Bronchial epithelial cell (primary cell): ENCODE measurements around the gene GPR15. TPM values are rescaled to one million over a fixed set of nuclear protein-coding genes. Genes with fewer than 3 reads are reported as not detected.

ENCODE experiments used
- DNase-seq: peaks from one replicate; pipeline ENCODE4 v3.0.0-alpha.2; 2010; ENCODE audit warnings: low read depth
- FAIRE-seq: peaks from 2 replicates; lab custom pipeline; 2011; peaks lifted over from hg19 to GRCh38; lab: Jason Lieb, UNC
- H3K27me3 ChIP-seq: 2 replicates; pipeline ENCODE4 v1.5.1; 2011; ENCODE audit warnings: low read length; ENCODE audit not compliant: control insufficient read depth, insufficient read depth
- H3K36me3 ChIP-seq: 2 replicates; pipeline ENCODE4 v1.5.1; 2011; ENCODE audit warnings: low read length; ENCODE audit not compliant: control insufficient read depth, insufficient read depth
- H3K4me3 ChIP-seq: 2 replicates; pipeline ENCODE4 v1.5.1; 2011; ENCODE audit warnings: mild to moderate bottlenecking, low read depth, low read length, control low read depth
- total RNA-seq: library from RNA; depleted of rRNA; stranded (reverse); fragments of >200 nt; gene quantifications from 2 replicates; pipeline ENCODE4 v1.2.1, GENCODE V29; 2014
- TF ChIP-seq, protein P1 (sequence below): IDR thresholded peaks from 2 replicates; pipeline ENCODE4 v1.5.1; 2011; ENCODE audit warnings: mild to moderate bottlenecking, moderate library complexity, low read length, control low read depth, inconsistent platforms; ENCODE audit not compliant: insufficient read depth, severe bottlenecking

GPR15 gene
- total RNA-seq, 1 donor from 2014 or later = not detected

DNA sequence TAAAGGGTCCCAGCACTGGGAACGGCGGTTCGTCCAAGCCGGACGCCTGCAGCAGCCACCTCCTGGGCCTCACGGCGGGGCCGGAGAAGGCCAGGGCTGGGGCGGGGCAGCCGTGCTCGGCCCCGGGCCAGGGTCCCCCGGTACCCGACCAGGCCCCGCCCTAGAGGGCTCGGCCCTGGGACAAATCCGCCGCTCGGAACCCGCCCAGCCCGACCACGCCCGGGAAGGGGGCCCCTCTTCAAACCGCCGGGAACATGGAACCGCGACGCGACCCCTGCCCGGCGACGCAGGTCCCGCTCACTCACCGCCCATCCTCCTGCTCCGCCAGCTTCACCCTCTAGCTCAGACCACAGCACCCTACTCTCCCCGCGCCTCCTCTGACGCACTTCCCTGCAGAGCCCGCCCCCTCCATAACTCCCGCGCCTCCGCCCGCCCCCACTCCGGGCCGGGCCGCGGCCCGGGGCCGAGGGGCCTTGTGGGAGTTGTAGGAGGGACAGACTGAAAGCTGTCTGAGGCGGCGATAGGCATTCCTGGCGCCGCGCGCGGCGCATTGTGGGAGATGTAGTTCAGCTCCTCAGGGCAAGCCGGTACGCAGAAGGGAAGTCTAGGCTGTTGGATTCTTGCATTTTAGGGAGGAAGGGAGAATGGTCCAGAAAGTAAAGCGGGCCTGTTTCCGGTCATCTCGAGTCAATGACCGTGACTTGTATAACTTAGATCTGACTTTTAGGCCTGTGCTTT lies 9.1 kb upstream of the GPR15 start, which contains the start of gene CLDND1:
CLDND1 (minus strand) TSS at position 359 of the 738 bp plus-strand sequence. CDS start 1,478 bp downstream, outside the sequence.
- FAIRE-seq (no peak), DNase-seq (peak; percentile 93)
- H3K27me3 ChIP-seq = no peaks in the 10 kb centered on the region
- H3K4me3 ChIP-seq = peak within 1 kb of the TSS; percentile 84
- TF ChIP-seq, protein P1, sequence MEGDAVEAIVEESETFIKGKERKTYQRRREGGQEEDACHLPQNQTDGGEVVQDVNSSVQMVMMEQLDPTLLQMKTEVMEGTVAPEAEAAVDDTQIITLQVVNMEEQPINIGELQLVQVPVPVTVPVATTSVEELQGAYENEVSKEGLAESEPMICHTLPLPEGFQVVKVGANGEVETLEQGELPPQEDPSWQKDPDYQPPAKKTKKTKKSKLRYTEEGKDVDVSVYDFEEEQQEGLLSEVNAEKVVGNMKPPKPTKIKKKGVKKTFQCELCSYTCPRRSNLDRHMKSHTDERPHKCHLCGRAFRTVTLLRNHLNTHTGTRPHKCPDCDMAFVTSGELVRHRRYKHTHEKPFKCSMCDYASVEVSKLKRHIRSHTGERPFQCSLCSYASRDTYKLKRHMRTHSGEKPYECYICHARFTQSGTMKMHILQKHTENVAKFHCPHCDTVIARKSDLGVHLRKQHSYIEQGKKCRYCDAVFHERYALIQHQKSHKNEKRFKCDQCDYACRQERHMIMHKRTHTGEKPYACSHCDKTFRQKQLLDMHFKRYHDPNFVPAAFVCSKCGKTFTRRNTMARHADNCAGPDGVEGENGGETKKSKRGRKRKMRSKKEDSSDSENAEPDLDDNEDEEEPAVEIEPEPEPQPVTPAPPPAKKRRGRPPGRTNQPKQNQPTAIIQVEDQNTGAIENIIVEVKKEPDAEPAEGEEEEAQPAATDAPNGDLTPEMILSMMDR = no peak
- H3K36me3 ChIP-seq = peaks cover 8% of the 10 kb centered on the region

DNA sequence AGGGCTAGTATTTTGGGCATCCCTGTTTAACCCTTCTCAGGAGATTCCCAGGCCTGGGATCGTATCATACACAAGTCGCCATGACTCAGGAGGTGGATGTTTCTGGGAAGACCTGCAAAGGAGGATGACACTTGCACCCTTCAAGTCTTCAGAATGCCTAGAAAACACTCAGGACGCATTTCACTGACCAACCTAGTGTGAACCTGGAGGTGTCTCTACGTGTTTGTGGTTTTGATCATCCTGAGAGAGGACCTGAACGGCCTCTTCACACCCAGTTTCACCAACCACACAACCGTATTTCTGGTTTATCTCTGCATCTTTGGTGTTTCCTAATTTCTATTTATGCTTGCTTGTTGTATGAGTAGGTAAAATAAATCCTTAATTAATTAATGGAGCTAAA lies 6.3 kb upstream of the GPR15 start:
- TF ChIP-seq, protein P1 = no peak
- Histone ChIP-seq H3K27me3 (no peaks in the 10 kb centered on the region), H3K4me3 (no peak overlapping the region), H3K36me3 (peaks cover 2% of the 10 kb centered on the region)
- DNase-seq (no peak), FAIRE-seq (no peak)

DNA sequence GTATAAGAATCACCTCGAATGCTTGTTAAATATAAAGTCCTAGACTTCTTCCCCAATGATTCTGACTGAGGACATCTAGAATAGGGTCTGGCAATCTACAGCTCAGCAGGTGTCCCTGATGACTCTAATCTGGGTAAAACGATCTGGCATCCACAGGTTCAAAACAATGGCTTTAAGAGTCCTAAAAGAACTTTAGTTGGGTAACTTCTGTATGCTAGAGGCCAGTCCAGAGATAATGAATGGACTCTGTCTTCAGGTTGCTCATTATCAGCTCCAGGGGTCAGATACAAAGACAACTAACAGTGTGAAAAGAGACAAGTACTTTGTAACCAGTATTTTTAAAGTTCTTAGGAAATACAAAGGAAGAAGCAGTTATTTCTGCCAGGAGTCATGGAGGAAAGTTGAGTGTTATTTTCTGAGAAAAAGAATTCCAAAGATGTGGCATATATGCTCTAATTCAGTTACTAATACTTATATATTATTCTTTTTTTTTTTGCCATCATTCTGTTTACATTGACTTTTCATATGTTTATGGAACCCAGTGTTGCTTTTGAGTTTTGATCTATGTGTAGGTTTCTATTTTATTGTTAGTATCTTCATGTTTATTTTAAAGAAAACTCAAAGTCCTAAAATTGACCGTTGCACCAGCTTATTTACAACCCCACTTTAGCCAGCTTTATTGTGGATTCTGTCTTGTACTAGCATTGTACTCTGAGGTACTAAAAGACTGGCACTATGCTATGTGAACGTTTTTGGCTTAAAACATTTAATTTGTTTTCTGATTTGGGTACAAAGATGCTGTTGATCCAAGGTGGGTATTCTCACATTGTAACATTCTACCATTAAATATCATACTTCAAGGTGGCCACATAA lies 3.1 kb upstream of the GPR15 start:
- Histone ChIP-seq H3K36me3 (no peaks in the 10 kb centered on the region), H3K4me3 (no peak overlapping the region), H3K27me3 (no peaks in the 10 kb centered on the region)
- DNase-seq (no peak), FAIRE-seq (no peak)
- TF ChIP-seq, protein P1 = no peak

DNA sequence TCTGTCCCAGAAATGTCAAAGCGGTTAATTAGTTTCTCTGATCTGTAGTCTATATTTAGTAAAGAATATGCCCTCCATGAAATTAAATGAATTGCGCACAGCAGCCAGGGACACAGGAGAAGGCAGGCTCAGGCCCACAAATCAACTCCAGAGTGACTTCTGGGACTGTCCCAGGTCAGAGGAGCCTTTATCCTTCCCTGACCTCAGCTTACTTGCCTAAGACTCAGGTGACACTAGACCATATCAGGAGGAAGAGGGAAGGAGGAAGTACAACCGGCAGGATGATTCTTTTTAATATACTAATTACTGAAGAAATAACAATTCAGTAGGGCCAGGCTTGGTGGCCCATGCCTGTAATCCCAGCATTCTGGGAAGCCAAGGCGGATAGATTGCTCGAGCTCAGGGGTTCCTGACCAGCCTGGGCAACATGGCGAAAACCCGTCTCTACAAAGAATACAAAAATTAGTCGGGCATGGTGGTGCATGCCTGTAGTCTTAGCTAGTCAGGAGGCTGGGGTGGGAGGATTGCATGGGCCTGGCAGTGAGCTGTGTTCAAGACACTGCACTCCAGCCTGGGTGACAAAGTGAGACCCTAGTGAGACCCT lies 1.8 kb upstream of the GPR15 start:
- no peaks in the 10 kb centered on the region for H3K36me3 ChIP-seq
- DNase-seq (no peak), FAIRE-seq (no peak)
- no peaks in the 10 kb centered on the region for H3K27me3 ChIP-seq
- TF ChIP-seq, protein P1 = no peak
- H3K4me3 ChIP-seq = no peak overlapping the region

DNA sequence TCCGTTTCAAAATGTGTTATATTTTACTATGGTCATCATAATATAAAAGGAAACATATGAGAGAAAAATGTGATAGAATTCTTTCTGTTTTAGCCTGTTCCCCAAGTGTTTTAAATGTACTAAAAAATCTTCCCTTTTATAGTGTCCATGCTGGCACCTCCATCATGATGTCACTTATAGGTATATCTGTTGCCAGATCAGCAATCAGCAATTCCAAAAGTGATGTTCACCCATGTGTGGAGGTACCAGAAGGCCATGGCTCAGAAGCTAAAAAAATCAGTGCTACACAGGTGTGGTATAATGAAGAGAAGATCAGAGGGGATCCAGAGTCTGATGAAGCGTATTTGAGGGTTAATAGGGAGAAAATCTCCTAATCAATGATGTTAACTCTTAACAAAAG lies 1.1 kb upstream of the GPR15 start:
- FAIRE-seq = no peak
- TF ChIP-seq, protein P1 = no peak
- Histone ChIP-seq H3K36me3 (no peaks in the 10 kb centered on the region), H3K4me3 (no peak overlapping the region), H3K27me3 (no peaks in the 10 kb centered on the region)
- no peak for DNase-seq
